KBM-7 (cell line): ENCODE results near the gene PLXNA2.

Experiments
- DNase-seq: peaks from one replicate; pipeline ENCODE4 v3.0.0-alpha.2; 2015
- in situ Hi-C: fragments of 300-500 bp; cut with MboI; formaldehyde crosslinking; loops from 2 replicates; pipeline ENCODE4 v1.14.3; 2020; ENCODE audit warnings: low sequenced_read_pairs, low pct_unique_long_range_greater_than_20kb, mixed read lengths

The PLXNA2 gene

GRCh38 chr1:208118841-208119606 is 125.2 kb downstream of the PLXNA2 start:
- no peak for DNase-seq
- in situ Hi-C loops: no loop called here

DNA sequence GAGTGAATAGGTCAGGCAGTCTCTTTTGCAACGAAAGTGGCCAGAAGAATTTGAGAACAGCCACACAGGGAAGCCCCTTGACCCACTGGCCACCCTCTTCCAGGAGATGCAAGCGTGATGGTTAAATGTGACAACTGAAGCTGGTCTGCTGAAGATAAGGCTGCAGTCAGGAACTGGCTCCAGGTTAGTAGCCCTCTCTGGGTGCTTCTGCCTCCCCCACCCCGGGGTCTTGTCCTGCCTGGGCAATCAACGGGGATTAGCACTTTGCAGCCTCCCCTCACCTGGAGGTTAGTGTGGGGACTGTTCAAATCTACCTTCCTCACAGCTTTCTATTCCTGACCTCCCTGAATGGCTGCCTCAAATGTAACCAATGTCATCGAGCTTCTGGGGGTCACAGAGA is 125.9 kb downstream of the PLXNA2 start:
- in situ Hi-C loops: no loop called here
- no peak for DNase-seq

GRCh38 chr1:208117826-208118225 is 126.4 kb downstream of the PLXNA2 start:
- no peak for DNase-seq
- in situ Hi-C loops: no loop called here

DNA sequence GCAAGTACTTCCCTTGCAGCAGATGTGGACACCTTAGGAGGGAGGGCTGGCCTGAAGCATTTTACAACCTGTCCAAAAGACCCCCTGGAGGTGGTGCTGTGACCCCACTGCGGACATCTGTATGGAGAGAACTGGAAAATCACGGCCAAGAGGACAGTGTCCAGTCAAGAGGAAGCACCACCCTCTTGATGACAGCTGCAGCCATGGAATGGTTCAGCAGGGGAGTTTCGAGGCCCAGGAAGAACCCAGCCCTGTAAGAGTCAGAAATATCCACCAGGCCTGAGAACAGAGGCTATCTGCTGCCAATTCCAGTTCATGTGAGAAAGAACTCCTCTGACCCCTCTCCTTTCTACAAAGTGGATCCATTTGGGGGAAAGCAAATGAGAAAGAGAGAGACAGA is 126.8 kb downstream of the PLXNA2 start:
- no peak for DNase-seq
- in situ Hi-C loops: no loop called here

DNA sequence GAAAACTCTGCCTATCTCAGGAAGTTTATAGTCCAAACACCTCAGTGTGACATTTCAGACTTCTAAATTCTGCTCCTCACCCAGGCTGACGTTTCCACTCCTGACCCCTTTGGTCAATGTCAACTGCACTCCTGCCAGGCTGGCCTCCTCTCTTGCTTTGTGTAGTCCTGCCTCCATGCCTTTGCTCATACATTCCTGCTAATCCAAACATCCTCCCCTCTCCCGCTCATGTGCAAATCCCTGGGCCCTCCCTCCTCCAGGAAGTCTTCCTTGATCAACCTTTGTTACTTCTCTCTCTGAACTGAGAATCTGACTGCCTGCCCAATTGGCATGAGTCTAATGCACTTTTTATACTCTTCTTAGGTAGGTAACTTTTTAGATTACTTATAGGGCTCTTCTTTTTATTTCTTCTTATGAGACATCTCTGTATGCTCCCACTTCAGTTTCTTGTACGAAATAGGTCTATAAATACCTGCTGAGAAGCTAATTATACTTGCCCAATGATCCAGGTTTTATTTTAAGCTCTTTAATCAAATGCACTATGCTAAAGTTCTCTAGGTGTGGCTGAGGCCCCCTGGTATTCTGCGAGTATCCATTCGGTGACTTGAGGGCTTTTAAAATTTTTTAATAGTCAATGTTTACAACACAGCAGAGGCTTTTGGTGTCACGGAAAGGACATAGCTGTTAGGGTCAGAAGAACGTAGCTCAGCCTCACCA is 128.1 kb downstream of the PLXNA2 start:
- DNase-seq: no peak
- in situ Hi-C loops: no loop called here

DNA sequence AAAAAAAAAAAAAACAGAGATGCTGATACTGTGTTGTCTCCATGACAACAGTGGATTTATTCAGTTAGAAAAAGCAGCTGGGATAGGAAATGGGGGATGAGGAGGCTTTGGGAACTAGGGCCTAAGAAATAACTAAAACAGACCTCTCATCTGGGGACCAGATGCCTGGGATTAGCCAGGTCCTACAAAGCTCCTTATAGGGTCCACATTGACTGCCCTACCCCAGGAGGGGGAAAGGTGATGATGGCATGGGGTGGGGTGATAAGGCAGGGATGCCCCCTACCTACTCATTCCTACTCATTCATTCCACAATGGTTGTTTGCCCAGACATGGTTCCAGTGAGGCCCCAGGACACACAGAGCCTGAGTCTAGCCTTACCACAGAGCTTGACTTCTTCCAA is 131.2 kb downstream of the PLXNA2 start:
- in situ Hi-C loops: no loop called here
- DNase-seq: no peak

GRCh38 chr1:208112401-208112800 is 131.8 kb downstream of the PLXNA2 start:
- in situ Hi-C loops: no loop called here
- no peak for DNase-seq

DNA sequence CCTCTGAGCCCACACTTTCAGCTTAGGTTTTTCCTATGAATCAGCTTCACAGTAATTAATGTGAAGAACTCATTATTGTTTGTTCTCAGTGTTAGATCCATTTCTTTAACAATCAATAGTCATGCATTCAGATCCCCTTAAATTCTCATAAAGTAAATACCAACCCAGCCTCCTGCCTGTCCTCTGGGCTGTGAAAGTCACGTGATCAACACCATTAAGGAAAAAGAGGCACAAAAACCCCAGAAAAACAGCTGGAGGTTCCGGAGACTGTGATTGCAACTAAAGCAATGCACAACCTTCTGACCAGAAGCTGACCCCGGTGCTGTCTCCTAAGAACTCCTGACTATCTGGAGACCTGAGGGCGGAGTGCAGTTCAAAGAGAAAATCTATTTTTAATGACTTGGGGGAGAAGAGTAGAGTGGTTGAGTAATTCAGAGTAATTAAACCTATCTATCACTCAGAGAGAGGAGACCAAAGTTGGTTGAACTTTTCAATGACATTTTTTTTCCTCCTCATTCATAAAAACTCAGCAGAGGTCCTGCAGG is 132.5 kb downstream of the PLXNA2 start:
- DNase-seq: no peak

DNA sequence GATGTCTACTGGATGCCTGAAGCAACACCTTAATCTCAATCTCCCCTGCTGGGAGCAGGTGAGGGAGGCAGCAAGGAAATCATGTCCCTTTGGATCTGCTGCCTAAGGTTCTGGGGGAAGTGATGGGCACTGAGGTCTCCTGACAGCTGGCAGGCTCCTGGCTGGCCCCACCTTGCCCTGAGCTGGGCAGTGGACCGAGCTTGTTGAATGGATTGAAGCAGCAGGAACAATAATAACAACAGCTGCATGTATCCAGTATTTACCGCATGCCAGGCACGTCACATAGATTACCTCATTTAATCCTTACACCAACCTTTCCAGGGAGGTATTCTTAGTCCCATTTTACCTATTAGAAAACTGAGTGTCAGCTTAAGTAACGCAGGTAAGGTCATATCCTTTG is 133.9 kb downstream of the PLXNA2 start:
- in situ Hi-C loops: no loop called here
- DNase-seq: no peak

More for the DNA sequence above, 132.5 kb downstream of the PLXNA2 start:
- in situ Hi-C loops: no loop called here

- DNase-seq: no peak
- in situ Hi-C loops: no loop called here
Measured at GRCh38 chr1:208108646-208109330, 135.4 kb downstream of the PLXNA2 start.

- in situ Hi-C loops: no loop called here
- no peak for DNase-seq
Measured at GRCh38 chr1:208108213-208108608, 136.0 kb downstream of the PLXNA2 start.

GRCh38 chr1:208107425-208108212 is 136.6 kb downstream of the PLXNA2 start:
- in situ Hi-C loops: no loop called here
- DNase-seq: no peak

GRCh38 chr1:208106218-208106617 is 138.0 kb downstream of the PLXNA2 start:
- in situ Hi-C loops: no loop called here
- no peak for DNase-seq

DNA sequence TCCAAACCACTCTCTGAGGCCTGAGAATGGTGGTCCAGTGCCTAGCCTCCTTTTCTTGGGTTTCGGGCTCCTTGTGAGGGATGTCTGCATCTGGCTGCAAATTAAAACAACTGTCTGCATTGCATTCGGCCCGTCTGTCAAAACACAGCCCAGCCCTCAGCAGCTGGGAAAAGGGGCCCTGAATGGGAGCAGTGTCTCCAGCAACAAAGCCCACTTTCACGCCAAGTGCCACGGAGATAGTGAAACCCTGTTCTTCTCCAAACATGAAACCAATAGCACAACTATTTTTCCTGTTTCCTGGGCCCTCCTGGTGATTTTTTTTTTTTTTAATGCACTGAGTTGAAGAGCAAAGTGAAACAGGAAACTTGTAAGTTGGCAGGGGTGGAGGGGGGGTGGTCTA is 138.4 kb downstream of the PLXNA2 start:
- no peak for DNase-seq
- in situ Hi-C loops: no loop called here

- DNase-seq: no peak
- in situ Hi-C loops: no loop called here
Measured at GRCh38 chr1:208103597-208104513, 140.3 kb downstream of the PLXNA2 start.

- in situ Hi-C loops: no loop called here
- DNase-seq: no peak
Measured at GRCh38 chr1:208101661-208102431, 142.3 kb downstream of the PLXNA2 start.

GRCh38 chr1:208100906-208101305 is 143.3 kb downstream of the PLXNA2 start:
- in situ Hi-C loops: no loop called here
- no peak for DNase-seq

- DNase-seq: no peak
- in situ Hi-C loops: no loop called here
Measured at GRCh38 chr1:208100106-208100505, 144.1 kb downstream of the PLXNA2 start.
